Stimulated activated CD4-positive, alpha-beta T cell treated with anti-CD3 and anti-CD28 coated beads, Interleukin-2, amount 100 ng/mL, for 4 hours (primary cell): Measurements from ENCODE around the gene TPCN2.
"Not testable (repeated sequence)": the region's sequence is repeated elsewhere in the genome, so short reads cannot be mapped to it uniquely, and the experiment has no call there.

Experiments
- DNase-seq: peaks from one replicate; pipeline ENCODE4 v3.0.0-alpha.2; 2020; ENCODE audit warnings: low read depth

TPCN2 gene

DNA sequence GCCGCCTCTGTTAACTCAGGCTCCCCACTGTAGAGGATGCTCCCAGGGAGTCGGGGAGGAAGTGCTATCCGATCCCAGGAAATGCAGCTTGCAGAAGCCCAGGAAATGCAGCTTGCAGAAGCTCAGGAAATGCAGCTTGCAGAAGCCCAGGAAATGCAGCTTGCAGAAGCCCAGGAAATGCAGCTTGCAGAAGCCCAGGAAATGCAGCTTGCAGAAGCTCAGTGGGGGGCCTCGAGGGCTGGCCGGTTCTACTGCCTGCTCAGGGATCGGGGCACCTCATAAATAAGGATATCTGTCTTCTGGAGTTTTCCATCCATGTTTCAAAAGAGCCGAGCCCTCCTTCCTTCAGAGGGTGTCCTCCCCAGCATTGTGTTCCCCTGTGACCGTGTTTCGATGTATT, 81.9 kb downstream of the TPCN2 start:
- DNase-seq: no peak

- no peak for DNase-seq
Observed at GRCh38 chr11:69131121-69131566, 82.4 kb downstream of the TPCN2 start.

DNA sequence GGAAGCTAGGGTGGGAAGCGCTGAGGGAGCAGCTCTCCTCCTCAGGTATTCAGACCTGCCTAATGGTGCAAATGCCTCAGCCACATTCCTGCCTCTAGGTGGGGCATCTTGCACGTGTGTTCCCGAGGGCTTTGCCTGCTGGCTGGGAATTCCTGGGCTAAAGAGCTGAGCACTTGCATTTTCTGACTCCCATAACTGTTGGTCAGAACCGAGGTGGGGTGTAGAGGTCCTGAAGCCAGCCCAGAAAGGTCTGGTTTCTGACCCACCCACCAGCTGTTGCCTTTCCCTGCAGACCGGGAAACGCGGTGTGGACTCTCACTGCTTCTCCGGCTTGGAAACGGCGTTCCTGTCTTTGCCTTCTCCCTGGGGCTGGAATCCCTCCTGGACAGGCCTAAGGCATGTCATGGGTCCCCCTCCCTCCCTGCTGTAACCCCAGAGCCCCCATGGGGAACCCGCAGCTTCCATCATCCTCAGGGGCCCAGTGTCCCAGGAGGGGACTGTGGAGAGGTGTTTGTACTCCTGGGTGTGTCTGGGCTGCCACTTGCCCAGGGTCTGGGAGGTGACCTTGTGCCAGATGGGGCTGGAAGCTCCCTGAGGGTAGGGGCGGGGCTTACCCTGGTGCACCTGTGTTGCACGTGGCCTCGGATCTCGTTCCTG, 83.0 kb downstream of the TPCN2 start:
- no peak for DNase-seq

- DNase-seq: no peak
Observed at GRCh38 chr11:69132301-69132670, 83.6 kb downstream of the TPCN2 start.

- no peak for DNase-seq
Observed at GRCh38 chr11:69133251-69133650, 84.5 kb downstream of the TPCN2 start.

GRCh38 chr11:69134182-69134581, 85.5 kb downstream of the TPCN2 start:
- not testable (repeated sequence) for DNase-seq

- DNase-seq: no peak
Observed at GRCh38 chr11:69134957-69135356, 86.2 kb downstream of the TPCN2 start.

DNA sequence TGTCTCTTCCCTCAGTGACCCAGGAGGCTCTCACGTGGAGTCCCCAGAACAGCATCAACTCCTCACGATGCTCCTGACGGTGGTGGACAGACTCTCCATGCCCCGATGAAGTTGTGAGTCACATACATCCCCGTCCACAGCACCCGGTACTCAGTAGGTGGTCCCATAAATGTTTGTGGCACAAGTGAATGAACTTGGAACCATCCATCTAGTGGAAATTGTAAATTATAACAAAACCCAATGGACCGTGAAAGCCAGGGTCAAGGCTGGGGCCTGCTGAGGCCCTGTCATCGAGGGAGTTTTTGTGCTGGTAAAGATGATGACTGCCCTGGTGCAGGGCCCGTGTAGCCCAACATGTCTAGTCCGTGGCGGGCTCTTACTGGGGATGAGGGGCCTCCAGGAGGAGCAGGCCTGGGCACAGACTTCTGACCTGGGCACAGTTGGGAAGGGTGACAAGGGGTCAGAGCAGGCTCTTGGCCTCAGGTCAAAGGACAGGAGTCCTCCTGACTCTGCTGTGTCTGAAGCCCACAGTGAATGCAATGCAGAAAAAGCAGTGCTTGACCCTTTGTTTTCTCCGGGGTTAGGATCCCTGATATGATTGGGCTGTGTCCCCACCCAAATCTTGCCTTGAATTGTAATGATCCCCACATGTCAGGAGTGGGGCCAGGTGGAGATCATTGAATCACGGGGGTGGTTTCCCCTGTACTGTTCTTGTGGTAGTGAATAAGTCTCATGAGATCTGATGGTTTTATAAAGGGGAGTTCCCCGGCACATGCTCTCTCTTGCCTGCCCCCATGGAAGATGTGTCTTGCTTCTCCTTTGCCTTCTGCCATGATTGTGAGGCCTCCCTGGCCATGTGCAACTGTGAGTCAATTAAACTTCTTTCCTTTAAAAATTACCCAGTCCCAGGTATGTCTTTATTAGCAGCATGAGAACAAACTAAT, 87.0 kb downstream of the TPCN2 start:
- DNase-seq: no peak

DNA sequence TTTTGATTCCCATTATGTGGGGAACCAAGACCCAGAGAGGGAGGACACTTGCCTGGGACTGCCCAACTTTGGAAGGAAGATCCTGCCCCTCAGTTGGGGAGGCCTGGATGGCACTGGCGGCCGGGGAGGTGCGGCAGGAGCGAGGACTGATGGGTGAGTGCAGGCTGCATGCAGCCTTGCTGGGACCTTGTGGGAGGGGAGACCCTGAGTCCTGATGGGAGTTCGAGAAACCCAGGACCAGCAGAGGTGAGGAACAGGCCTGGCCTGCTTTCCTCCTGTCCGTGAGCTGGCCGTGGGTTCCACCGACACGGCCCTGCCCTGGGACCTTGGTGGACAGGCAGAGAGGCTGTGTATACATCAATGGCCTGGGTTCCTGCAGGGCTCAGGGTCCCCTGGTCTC, 87.7 kb downstream of the TPCN2 start:
- no peak for DNase-seq

DNA sequence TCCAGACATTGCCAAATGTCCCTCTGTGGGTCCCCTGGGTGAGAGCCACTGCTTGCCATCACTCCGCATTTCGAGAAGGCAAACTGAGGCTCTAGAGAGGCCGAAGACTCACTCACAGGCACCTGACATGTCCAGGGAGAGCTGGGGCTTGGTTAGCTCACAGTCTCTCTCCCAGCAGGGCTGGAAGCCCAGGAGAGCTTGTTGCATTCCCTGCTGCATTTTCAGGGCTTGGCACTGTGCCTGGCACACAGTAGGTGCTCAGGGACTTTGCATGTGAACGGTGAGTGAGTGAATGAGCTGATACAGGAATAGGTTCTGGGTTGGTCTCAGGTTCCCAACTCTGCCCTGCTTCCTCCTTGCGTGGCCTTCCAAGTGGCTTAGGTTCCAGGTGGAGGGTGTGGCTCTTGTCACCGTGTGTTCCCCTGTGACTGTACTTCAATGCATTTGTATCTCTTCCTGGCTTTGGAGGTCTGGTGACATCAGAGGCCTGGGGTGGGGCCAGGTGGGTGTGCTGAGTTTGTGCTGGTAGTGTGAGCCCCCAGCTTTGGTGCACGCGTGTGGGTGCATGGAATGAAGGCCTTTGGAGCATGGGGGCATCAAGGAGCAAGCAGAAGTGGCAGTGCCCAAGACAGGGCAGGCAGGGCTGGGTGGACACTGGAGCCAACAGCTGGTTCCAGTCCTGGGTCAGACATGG, 88.6 kb downstream of the TPCN2 start:
- DNase-seq: no peak

DNA sequence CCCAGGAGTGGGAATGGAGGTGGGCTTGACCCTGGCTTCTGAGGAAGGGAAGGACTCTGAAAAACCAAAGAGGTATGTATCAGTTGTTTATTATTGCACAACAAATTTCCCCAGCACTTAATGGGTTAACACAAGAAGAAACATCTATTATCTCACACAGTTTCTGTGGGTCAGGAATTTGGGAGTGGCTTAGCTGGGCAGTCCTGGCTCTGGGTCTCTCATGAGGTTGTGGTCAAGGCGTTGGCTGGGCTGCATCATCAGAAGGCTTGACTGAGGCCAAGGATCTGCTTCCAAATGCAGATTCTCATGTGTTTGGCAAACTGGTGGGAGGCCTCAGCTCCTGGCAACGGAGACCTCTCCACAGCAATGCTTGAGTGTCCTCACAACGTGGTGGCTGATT, 89.5 kb downstream of the TPCN2 start:
- DNase-seq: no peak

GRCh38 chr11:69140161-69140560, 91.4 kb downstream of the TPCN2 start:
- not testable (repeated sequence) for DNase-seq

DNA sequence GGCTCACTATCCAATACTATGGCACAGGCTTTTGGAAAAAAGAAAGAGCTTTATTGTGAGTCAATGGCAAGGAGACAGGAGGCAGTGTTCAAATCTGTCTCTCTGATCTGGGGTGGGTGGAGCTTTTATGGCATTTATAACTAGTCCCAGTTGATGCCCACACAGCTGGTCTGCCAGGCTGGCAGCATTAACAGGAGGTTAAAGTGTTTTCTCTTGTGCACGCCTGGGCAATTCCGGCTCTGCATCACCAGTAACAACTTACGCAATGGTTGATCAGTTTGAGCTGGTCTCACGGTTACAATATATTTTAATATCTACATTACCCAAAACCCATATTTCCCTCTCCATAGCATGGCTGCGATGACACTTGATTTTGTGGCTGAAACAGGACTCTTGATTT, 91.9 kb downstream of the TPCN2 start:
- DNase-seq: no peak

- DNase-seq: no peak
Observed at GRCh38 chr11:69141742-69142141, 93.0 kb downstream of the TPCN2 start.

DNA sequence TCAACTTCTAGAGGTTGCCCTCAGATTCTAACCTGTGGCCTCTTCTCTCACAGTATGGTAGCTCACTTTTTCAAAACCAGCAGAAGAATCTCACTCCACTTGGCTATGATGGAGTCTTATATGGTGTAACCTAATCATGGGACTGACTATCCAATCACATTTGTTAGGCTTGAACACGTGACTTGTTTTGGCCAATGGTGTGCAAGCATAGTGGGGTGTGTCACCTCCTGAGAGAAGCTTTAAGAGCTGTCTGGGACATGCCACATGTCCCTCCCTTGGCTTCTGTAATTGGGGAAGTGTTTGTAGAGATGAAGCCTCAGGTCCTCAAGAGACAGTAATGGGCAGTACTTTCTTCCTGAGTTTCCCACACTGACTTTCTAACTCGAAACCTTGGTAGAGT, 94.2 kb downstream of the TPCN2 start:
- no peak for DNase-seq

- no peak for DNase-seq
Observed at GRCh38 chr11:69144316-69145049, 95.8 kb downstream of the TPCN2 start.

GRCh38 chr11:69145050-69145380, 96.3 kb downstream of the TPCN2 start:
- no peak for DNase-seq

- no peak for DNase-seq
Observed at GRCh38 chr11:69148377-69148762, 99.6 kb downstream of the TPCN2 start.

- DNase-seq: no peak
Observed at GRCh38 chr11:69148806-69149205, 100.1 kb downstream of the TPCN2 start.

DNA sequence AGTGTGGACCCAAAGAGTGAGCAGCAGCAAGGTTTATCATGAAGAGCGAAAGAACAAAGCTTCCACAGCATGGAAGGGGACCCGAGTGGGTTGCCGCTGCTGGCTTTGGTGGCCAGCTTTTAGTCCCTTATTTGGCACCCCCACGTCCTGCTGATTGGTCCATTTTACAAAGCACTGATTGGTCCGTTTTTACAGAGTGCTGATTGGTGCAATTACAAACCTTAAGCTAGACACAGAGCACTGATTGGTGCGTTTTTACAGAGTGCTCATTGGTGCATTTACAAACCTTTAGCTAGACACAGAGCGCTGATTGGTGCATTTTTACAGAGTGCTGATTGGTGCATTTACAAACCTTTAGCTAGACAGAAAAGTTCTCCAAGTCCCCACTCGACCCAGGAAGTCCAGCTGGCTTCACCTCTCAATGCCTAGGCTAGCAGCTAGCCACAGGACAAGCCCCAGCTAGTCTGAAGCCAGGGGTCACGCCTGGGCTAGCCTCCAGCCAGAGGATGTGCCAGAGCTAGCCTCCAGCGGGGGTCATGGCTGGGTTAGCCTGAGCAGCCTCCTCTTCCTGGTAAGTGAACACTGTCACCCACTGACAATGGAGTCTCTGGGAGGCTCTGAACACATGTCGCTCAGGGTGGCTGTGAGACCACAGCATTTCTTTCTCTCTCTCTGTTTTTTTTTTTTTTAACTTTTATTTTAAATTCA, 100.8 kb downstream of the TPCN2 start:
- DNase-seq: not testable (repeated sequence)

GRCh38 chr11:69150175-69150574, 101.4 kb downstream of the TPCN2 start:
- DNase-seq: no peak

DNA sequence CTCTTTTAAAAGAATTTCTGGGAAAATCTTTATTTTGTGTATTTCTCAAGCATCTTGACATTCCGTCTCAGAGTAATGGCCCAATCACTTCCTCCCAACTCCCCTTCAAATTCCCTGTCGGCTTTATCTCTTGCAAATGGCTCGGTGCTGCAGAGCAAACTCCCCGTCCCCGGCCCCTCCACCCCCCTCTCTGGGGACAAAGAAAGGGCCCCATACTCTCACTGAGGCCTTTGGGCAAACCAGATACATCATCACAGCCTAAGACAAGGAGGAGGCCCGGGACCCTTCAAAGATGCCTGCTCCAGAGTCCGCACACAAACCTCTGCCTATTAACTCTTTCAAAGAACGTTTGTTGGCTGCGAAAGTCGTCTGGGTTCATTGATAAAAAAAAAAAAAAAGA, 103.1 kb downstream of the TPCN2 start:
- DNase-seq: no peak
